ENCODE data around the gene CNTN4. TPM values are rescaled to one million over a fixed set of nuclear protein-coding genes. Genes with fewer than 3 reads are reported as not detected.

Gene CNTN4
- total RNA-seq, 1 donor from 2014 or later = 37.5 TPM

DNA sequence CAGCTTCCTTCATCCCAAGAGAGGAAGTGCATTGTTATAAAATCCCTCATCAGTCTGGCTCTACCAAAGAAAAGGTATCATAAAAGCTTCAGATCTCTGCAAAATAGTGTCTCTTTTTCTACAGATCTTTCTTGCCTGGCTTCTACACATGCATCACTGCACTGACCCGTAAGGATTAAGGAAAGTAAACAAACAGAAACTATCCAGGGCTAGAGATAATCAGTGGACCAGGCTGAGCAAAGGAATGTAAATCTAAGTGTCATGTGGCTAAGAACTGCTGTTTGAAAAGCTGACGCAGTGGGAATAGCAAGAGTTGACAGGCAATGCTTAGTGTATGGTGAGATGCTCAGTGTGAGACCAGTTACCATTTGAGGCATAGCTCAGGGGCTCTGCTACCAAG lies 671.8 kb downstream of the CNTN4 start:
- H3K4me3 ChIP-seq = no peak overlapping the region
- intact Hi-C loops (cut with DNase I) = no loop called here
- H3K9me3 ChIP-seq = no peaks in the 10 kb centered on the region
- no peaks in the 10 kb centered on the region for H3K27me3 ChIP-seq
- H3K4me1 ChIP-seq = no peaks in the 10 kb centered on the region
- DNase-seq (ENCODE audit: low spot score in 2 of 2) = no peak
- no peaks in the 10 kb centered on the region for H3K36me3 ChIP-seq
- TF ChIP-seq, protein P1, sequence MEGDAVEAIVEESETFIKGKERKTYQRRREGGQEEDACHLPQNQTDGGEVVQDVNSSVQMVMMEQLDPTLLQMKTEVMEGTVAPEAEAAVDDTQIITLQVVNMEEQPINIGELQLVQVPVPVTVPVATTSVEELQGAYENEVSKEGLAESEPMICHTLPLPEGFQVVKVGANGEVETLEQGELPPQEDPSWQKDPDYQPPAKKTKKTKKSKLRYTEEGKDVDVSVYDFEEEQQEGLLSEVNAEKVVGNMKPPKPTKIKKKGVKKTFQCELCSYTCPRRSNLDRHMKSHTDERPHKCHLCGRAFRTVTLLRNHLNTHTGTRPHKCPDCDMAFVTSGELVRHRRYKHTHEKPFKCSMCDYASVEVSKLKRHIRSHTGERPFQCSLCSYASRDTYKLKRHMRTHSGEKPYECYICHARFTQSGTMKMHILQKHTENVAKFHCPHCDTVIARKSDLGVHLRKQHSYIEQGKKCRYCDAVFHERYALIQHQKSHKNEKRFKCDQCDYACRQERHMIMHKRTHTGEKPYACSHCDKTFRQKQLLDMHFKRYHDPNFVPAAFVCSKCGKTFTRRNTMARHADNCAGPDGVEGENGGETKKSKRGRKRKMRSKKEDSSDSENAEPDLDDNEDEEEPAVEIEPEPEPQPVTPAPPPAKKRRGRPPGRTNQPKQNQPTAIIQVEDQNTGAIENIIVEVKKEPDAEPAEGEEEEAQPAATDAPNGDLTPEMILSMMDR (IDR thresholded peaks at IDR 0.05) = no peak
- no peak overlapping the region for H3K27ac ChIP-seq

DNA sequence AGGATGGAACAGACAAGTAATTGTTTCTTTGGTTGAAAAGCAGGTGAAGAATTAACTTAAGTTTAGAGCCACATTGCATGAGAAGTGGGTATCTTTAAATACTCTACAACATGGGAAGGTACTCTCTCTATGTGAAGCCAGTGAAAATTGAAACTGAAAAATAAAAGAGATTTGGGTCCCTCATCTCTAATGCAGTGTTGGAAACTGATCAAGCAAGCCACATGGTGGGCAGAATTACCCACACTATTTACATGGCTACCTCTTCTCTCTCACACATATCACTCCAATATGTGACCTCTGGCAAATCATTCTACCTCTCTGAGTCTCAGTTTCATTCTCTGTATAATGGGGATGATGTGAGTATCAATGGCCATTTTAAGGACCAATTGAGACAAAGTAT lies 672.5 kb downstream of the CNTN4 start:
- Histone ChIP-seq H3K36me3 (no peaks in the 10 kb centered on the region), H3K4me1 (no peaks in the 10 kb centered on the region), H3K27me3 (no peaks in the 10 kb centered on the region), H3K27ac (no peak overlapping the region), H3K9me3 (no peaks in the 10 kb centered on the region), H3K4me3 (no peak overlapping the region)
- intact Hi-C loops (cut with DNase I) = no loop called here
- no peak for DNase-seq (ENCODE audit: low spot score in 2 of 2)
- TF ChIP-seq, protein P1 (IDR thresholded peaks at IDR 0.05) = no peak

GRCh38 chr3:2771741-2772140 lies 673.1 kb downstream of the CNTN4 start:
- TF ChIP-seq, protein P1 (IDR thresholded peaks at IDR 0.05) = no peak
- no peaks in the 10 kb centered on the region for H3K4me1 ChIP-seq
- no peaks in the 10 kb centered on the region for H3K9me3 ChIP-seq
- no peak for DNase-seq (ENCODE audit: low spot score in 2 of 2)
- H3K27ac ChIP-seq = no peak overlapping the region
- H3K4me3 ChIP-seq = no peak overlapping the region
- H3K36me3 ChIP-seq = no peaks in the 10 kb centered on the region
- intact Hi-C loops (cut with DNase I) = no loop called here
- no peaks in the 10 kb centered on the region for H3K27me3 ChIP-seq

DNA sequence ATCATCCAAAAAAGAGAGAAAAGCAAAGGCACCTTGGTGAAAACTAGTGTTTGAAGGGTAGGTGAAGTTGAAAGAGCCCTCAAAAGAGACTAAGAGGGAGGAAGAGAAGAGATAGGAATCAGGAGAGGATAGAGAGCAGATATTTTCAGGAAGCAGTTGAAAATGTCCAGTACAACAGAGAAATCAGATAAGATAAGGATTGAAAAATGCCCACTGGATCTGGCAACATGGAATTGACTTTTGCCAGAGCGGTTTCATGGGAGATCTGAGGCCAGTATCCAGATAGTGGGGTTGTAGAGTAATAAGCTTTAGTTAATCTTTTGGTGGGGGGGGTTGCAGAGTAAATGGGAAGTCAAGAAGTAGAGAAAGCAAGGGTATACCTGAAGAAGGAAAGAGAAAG lies 674.1 kb downstream of the CNTN4 start:
- Histone ChIP-seq H3K27ac (no peak overlapping the region), H3K4me3 (no peak overlapping the region), H3K27me3 (no peaks in the 10 kb centered on the region), H3K4me1 (no peaks in the 10 kb centered on the region), H3K9me3 (no peaks in the 10 kb centered on the region), H3K36me3 (no peaks in the 10 kb centered on the region)
- no peak for DNase-seq (ENCODE audit: low spot score in 2 of 2)
- intact Hi-C loops (cut with DNase I) = no loop called here
- TF ChIP-seq, protein P1 (IDR thresholded peaks at IDR 0.05) = no peak

DNA sequence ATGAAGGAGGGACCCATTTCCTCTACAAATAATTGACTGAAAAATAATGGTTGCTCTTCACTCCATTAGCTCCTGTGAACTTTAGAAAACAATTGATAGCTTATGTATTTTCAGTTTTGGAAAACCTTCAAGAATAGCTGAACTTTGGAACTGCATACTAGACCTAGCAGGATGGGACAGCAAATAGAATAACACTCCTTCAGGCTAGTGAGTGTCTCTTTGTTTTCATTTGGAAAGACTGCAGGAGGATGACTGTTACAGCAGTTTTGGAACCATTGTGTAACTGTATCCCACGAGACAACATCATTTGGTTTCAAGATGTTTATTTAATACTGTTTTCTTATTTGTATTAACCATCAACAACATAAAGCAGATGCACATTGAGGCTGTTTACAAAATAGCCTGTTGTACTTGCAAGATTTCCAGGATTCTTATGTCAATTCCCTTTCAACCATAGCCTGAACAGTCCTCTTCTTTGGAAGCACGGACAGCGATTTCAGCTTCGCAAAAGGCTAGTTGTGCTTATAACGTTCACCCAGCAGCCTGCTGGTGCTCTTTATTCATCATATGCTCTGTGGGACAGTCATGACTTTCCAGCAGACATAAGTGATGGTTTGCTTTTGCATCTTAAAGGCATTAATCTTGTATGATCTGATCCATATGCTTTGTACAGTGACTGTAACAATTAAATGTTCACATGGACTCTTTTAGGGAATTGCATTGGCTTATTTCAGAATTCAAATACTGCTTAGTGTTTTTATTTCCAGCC lies 676.0 kb downstream of the CNTN4 start:
- Histone ChIP-seq H3K4me3 (no peak overlapping the region), H3K27me3 (no peaks in the 10 kb centered on the region), H3K36me3 (no peaks in the 10 kb centered on the region), H3K9me3 (no peaks in the 10 kb centered on the region), H3K4me1 (no peaks in the 10 kb centered on the region), H3K27ac (no peak overlapping the region)
- intact Hi-C loops (cut with DNase I) = no loop called here
- TF ChIP-seq, protein P1 (IDR thresholded peaks at IDR 0.05) = no peak
- DNase-seq (ENCODE audit: low spot score in 2 of 2) = no peak
